CD4-positive, alpha-beta T cell treated with Interleukin-21 for 1 hour (primary cell): ENCODE measurements around the gene TOP1.

Source experiments
- DNase-seq: peaks from one replicate; pipeline ENCODE4 v3.0.0-alpha.2; 2020

Gene TOP1

GRCh38 chr20:41004531-41005360 lies 23.9 kb upstream of the TOP1 start:
- no peak for DNase-seq

GRCh38 chr20:41005361-41005729 lies 23.3 kb upstream of the TOP1 start:
- DNase-seq = no peak

DNA sequence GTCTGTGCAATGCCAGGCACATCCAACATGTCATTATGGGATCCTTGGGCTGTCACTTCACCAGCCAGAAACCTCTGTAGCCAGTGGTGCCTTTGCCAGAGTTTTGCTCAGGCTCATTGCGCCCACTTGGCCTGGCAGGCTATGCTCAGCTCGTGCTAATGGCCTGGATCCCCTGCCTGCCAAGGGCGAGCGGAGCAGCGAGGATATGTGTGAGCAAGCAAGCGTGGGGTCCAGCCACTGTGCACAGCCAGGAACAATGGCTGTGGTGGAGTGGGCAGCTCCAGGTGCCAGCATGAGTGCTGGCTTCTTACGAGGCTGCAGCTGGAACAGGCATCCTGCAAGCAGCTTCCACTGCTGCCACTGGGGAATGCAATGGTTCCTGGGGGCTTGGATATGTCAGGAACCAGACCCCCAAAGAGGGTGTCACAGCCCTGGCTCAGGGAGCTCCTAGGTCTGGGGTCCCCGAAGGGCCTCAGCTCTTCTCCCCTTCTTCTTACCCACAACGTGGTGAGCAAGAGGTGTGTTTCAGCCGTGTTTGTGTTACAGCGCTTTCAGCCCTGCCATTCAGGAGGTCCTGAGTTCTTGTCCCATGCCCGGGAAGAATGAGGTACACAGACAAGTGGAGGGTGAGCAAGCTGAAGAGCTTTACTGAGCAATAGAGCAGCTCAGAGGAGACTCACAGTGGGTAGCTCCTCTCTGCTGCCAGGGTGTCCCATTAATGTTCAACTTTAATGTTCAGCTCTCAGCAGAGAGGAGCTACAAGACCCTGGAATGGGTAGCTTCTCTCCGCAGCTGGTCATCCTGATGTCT lies 22.3 kb upstream of the TOP1 start:
- no peak for DNase-seq

- DNase-seq = no peak
Observed at GRCh38 chr20:41006936-41007474, 21.6 kb upstream of the TOP1 start.

GRCh38 chr20:41007481-41007880 lies 21.1 kb upstream of the TOP1 start:
- DNase-seq = no peak

DNA sequence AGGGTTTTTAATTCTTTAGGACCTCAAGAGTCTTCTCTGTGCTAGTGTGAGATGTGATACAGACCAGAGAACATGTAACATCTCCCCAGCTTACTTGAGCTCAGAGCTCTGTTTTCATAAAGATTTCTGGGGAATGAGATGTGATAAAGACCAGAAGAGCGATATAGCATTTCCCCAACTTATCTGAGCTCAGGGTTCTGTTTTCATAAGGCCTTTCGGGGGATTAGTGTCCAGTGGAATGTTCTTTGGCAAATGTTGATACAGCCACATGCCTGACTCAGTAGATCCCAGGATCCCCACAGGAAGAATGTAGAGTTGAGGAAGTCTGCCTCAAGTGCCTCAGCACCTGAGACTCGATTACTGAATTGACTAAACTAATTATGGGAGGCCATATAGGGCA lies 18.7 kb upstream of the TOP1 start:
- DNase-seq = no peak

DNA sequence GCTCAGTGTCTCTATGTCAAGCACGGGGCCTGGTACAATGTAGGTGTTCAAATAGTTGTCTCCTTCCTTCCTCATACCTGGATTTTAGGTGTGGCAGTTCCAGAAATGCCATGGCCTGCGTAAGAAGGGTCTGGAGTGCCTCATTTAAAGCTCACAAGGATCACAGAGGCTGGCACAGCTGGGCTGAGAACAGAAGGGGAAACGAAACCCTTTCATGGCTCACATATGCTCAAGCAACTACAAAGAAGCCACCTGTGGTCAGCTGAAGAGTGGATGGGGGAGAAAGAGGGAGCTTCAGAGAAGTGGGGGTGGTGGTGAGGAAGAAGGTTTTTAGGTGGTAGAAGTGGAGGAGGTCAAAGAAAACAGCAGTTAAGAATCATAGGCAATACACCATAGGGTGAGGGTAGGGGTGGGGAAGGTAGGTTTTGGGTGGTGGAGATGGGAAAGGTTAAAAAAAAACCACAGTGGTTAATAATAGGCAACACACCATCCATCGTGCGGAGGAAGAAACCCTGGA lies 17.0 kb upstream of the TOP1 start:
- no peak for DNase-seq

DNA sequence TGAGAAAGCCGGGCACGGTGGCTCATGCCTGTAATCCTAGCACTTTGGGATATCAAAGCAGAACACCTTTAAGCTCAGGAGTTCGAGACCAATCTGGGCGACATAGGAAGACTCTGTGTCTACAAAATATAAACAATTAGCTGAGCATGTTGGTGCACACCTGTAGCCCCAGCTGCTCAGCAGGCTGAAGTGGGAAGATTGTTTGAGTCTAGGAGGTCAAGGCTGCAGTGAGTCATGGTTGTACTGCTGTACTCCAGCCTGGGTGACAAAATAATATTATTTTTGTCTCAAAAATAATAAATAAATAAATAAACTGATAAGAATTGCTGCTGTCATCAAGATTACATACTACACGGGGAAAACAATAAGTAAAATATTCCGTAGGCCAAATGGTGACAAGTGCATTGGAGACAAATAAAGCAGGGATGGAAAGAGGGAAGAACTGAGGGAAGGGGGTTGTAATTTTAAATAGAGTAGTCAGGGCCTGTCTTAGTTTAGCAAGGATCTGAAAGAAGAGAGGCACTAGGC lies 14.0 kb upstream of the TOP1 start:
- no peak for DNase-seq

GRCh38 chr20:41017448-41018042 lies 11.1 kb upstream of the TOP1 start:
- DNase-seq = no peak

- no peak for DNase-seq
Observed at GRCh38 chr20:41018153-41018552, 10.5 kb upstream of the TOP1 start.

- DNase-seq = no peak
Observed at GRCh38 chr20:41023549-41023948, 5.1 kb upstream of the TOP1 start.

DNA sequence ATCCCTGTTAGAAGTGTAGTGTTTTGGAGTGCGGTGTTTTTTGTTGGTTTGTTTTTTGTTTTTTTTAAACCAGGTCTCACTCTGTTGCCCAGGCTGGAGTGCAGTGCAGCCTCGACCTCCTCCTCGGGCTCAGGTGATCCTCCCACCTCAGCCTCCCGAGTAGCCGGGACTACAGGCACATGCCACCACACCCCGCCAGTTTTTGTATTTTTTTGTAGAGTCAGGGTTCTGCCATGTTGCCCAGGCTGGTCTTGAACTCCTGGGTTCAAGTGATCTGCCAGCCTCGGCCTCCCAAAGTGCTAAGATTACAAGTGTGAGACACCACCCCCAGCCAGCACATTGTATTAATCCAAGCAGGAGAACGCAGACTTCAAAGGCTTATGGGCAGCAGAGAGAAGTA lies 1.3 kb upstream of the TOP1 start:
- no peak for DNase-seq

GRCh38 chr20:41027872-41028358 lies 707 bp upstream of the TOP1 start:
- no peak for DNase-seq

- DNase-seq = peak; percentile 33
Observed at GRCh38 chr20:41029150-41029901, 704 bp downstream of the TOP1 start.

DNA sequence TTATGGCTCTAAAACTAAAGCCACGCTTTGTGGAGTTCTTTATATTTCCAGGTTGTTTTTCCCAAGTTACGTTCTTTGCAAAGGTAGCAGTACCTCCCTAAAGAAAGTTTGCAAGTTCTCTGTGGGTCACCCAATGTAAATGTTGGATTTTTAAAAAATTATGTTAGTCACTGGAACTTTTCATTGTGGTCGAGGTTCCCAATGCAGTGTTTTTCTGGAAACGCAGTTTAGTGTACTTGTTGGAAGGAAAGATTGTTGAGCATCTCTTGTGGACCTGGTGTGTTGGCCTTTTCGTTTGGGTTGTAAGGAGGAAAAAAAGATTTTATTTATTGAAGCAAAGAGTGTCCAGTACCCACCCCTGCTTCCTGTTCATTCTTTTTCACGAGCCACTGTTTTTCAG lies 1.4 kb downstream of the TOP1 start:
- no peak for DNase-seq

DNA sequence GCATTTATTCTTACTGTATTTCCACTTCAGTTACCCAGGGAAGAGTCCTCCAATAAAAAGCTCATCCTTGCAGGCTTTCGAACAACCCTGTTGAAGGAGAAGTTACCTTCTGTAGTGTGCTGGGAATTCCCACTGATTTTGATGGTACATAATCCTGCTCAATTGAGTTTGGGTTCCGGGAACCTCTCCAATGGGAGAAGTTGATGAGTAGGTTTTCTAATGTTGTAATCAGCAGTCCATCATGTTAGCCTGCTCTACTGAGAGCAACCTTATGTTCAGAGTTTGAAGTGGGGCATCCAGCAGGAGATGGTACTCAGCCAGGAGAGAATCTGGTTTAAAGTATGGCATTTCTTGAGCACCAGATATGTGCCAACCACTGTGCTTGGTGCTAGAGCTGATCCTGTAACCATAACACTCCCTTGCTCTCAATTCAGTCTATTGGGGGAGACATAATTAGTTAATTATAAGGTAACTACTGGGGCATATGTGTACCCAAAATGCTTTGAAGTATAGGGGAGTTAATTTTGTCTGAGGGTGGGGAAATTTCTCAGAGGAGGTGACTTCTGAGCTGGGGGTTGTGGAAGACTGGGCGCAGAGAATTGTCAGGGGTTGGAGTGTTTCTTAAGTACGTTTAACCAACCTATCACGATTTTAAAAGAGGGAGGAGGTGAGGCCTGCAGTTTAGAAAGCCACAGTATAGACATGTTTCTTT lies 2.1 kb downstream of the TOP1 start:
- no peak for DNase-seq

DNA sequence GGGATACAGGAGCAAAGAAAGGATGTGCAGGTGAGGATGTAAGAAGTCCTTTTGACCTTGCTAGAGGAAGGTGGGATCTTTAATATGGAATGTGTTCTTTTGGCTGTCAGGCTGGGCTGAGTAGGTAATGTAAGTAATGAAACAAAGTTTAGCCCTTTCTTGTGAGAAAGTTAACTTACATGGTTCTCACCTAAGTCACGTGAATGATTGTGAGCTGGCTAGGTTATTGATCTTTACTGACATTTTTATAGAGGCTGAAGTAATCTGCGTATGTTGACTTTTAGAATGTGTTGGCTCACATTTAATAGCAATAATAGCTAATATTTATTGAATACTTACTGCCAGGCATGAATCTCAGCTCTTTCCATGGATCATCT lies 2.6 kb downstream of the TOP1 start:
- DNase-seq = no peak

- DNase-seq = no peak
Observed at GRCh38 chr20:41032271-41032670, 3.6 kb downstream of the TOP1 start.

GRCh38 chr20:41034239-41034638 lies 5.6 kb downstream of the TOP1 start:
- DNase-seq = no peak

DNA sequence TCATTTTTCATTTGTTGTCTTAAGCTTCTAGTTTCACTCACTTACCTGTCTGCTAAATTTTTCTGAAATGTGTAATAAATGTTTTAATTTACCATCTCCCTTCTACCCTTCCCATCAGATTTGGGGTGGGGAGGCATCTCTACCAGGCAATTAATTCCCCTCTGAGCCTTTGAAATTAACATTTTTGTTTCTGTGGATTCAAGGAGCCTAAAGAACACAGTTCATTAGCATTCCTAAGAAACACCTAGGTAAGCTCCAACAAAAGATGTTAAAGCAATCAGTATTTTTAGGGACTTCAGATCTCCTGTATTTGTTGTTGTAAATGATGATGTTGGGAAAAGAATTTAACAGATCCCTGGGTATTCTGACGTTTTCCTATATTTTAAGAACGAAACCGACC lies 6.6 kb downstream of the TOP1 start:
- no peak for DNase-seq

DNA sequence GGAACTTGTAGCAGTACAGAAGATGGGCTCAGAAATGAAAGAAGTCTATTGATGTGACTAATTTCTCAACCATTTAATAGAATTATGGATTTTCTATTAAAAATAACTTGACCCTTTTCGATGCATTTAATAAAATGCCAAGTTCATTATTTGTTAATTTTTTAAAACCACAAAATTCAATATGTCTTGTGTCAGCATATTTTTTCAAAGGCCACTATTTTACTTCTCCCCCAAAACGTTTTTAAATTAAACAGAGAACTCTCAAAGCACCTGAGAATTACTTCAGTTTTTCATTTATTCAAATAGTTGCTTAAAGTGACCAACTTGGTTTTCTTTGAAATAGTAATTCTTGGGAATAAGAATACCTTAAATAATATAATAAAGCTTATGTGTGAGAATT lies 8.6 kb downstream of the TOP1 start:
- DNase-seq = no peak
